ENCODE results near the gene SPATS2. TPM values are rescaled to one million over a fixed set of nuclear protein-coding genes. Genes with fewer than 3 reads are reported as not detected.

Gene SPATS2
- total and polyA plus RNA-seq, 2 donors (not counting 1 experiment from before 2014, with no cell fraction given): 11.3 to 21.5 TPM

DNA sequence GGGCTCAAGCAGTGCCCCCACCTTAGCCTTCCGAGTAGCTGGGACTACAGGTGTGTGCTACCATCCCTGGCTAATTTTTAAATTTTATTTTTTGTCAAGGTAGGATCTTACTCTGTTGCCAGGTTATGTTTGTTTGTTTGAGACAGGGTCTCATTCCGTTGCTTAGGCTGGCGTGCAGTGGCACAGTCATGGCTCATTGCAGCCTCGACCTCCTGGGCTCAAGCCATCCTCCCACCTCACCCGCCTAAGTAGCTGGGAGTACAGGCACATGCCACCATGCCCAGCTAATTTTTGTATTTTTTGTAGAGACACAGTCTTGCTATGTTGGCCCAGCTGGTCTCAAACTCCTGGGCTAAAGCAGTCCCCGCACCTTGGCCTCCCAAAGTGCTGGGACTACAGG, 88.2 kb downstream of the SPATS2 start:
- no peaks in the 10 kb centered on the region for H3K4me1 Mint-ChIP-seq
- Histone ChIP-seq H3K4me1 (ENCODE audit: control insufficient read depth in 2 of 2, insufficient read depth in 2 of 2, low read length in 2 of 2) (no peaks in the 10 kb centered on the region), H3K36me3 (replicated peaks in 1 of 2; ENCODE audit: control extremely low read depth in 1 of 2, control insufficient read depth in 1 of 2, extremely low read depth in 1 of 2, insufficient read depth in 2 of 2, low read length in 1 of 2) (no peaks in the 10 kb centered on the region), H3K9me3 (ENCODE audit: control extremely low read depth in 1 of 3, control insufficient read depth in 2 of 3, insufficient read depth in 1 of 3, low read length in 2 of 3) (no peaks in the 10 kb centered on the region), H4K20me1 (ENCODE audit: control insufficient read depth, insufficient read depth, low read length, poor library complexity, severe bottlenecking) (no peaks in the 10 kb centered on the region), H3K4me3 (ENCODE audit: control extremely low read depth in 1 of 5, extremely low read depth in 1 of 5, insufficient read depth in 1 of 5, low read depth in 2 of 5, low read length in 4 of 5) (no peak overlapping the region), H3K27me3 (replicated peaks in 1 of 4; ENCODE audit: control extremely low read depth in 1 of 4, control insufficient read depth in 3 of 4, insufficient read depth in 4 of 4, low read length in 3 of 4) (no peaks in the 10 kb centered on the region), H3K27ac (ENCODE audit: low read length in 2 of 2) (no peak overlapping the region), H3K4me2 (replicated peaks; ENCODE audit: low read depth, low read length, poor library complexity, severe bottlenecking) (no peak overlapping the region), H3K79me2 (ENCODE audit: control insufficient read depth, insufficient read depth, low read length) (peaks cover 11% of the 10 kb centered on the region), H3K9ac (ENCODE audit: low read length) (no peak overlapping the region), H2AFZ (ENCODE audit: insufficient read depth, low read depth, low read length, poor library complexity, severe bottlenecking) (no peak overlapping the region)
- H3K27ac Mint-ChIP-seq: no peak overlapping the region
- 96% methylated on average over 6 of the region's 6 CpGs for WGBS (ENCODE audit: insufficient coverage)
- H3K9me3 Mint-ChIP-seq (ENCODE audit: insufficient read depth): no peaks in the 10 kb centered on the region
- no peak for DNase-seq
- POLR2A ChIA-PET: no interaction called here
- intact Hi-C loops (cut with micrococcal nuclease): no loop called here
- no peak for ATAC-seq (ENCODE audit: low read depth)
- CTCF ChIA-PET: no interaction called here
- no peak overlapping the region for H3K4me3 Mint-ChIP-seq
- TF ChIP-seq, protein P1, sequence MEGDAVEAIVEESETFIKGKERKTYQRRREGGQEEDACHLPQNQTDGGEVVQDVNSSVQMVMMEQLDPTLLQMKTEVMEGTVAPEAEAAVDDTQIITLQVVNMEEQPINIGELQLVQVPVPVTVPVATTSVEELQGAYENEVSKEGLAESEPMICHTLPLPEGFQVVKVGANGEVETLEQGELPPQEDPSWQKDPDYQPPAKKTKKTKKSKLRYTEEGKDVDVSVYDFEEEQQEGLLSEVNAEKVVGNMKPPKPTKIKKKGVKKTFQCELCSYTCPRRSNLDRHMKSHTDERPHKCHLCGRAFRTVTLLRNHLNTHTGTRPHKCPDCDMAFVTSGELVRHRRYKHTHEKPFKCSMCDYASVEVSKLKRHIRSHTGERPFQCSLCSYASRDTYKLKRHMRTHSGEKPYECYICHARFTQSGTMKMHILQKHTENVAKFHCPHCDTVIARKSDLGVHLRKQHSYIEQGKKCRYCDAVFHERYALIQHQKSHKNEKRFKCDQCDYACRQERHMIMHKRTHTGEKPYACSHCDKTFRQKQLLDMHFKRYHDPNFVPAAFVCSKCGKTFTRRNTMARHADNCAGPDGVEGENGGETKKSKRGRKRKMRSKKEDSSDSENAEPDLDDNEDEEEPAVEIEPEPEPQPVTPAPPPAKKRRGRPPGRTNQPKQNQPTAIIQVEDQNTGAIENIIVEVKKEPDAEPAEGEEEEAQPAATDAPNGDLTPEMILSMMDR (IDR thresholded peaks at IDR 0.05): no peak
- TF ChIP-seq EZH2 (IDR thresholded peaks at IDR 0.05; ENCODE audit: borderline replicate concordance, insufficient read depth, low read depth, low read length, poor library complexity, severe bottlenecking): no peak
- no peaks in the 10 kb centered on the region for H3K27me3 Mint-ChIP-seq

DNA sequence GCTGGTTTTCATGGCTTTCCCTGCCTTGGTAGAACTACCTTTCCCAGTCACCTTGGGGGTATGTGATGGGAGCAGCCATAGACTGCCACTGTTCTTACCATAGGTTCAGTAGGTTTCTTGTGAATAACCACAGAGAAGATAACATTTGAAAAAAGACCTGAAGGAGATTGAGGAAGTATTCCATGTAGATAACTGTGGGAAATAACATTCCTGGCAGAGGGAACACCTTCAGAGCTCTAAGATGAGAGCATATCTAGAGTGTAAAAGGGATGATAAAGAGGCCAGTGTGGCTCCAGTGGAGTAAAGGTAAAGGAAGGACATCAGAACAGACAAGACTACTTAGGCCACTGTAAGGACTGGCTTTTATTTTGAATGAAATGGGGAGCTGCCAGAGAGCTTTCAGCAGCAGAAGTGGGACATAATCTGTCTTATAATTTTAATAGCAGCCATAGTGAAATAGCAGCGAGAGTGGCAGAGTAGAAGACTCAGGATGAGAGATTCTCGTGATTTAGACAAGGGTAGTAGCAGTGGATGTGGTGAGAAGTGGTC, 88.9 kb downstream of the SPATS2 start:
- POLR2A ChIA-PET: no interaction called here
- 100% methylated on average over 2 of the region's 2 CpGs for whole genome bisulfite sequencing (ENCODE audit: insufficient coverage)

More for the DNA sequence above, 88.9 kb downstream of the SPATS2 start:
- no peaks in the 10 kb centered on the region for H3K4me1 Mint-ChIP-seq
- ATAC-seq (ENCODE audit: low read depth) (no peak), DNase-seq (no peak)
- Histone ChIP-seq H2AFZ (ENCODE audit: insufficient read depth, low read depth, low read length, poor library complexity, severe bottlenecking) (no peak overlapping the region), H3K4me3 (ENCODE audit: control extremely low read depth in 1 of 5, extremely low read depth in 1 of 5, insufficient read depth in 1 of 5, low read depth in 2 of 5, low read length in 4 of 5) (no peak overlapping the region), H3K9me3 (ENCODE audit: control extremely low read depth in 1 of 3, control insufficient read depth in 2 of 3, insufficient read depth in 1 of 3, low read length in 2 of 3) (no peaks in the 10 kb centered on the region), H3K4me1 (ENCODE audit: control insufficient read depth in 2 of 2, insufficient read depth in 2 of 2, low read length in 2 of 2) (no peaks in the 10 kb centered on the region), H3K27ac (ENCODE audit: low read length in 2 of 2) (no peak overlapping the region), H3K4me2 (replicated peaks; ENCODE audit: low read depth, low read length, poor library complexity, severe bottlenecking) (no peak overlapping the region), H3K9ac (ENCODE audit: low read length) (no peak overlapping the region), H4K20me1 (ENCODE audit: control insufficient read depth, insufficient read depth, low read length, poor library complexity, severe bottlenecking) (no peaks in the 10 kb centered on the region), H3K36me3 (replicated peaks in 1 of 2; ENCODE audit: control extremely low read depth in 1 of 2, control insufficient read depth in 1 of 2, extremely low read depth in 1 of 2, insufficient read depth in 2 of 2, low read length in 1 of 2) (peaks cover 2 to 3% of the 10 kb centered on the region in 2 experiments), H3K27me3 (replicated peaks in 1 of 4; ENCODE audit: control extremely low read depth in 1 of 4, control insufficient read depth in 3 of 4, insufficient read depth in 4 of 4, low read length in 3 of 4) (no peaks in the 10 kb centered on the region), H3K79me2 (ENCODE audit: control insufficient read depth, insufficient read depth, low read length) (peaks cover 11% of the 10 kb centered on the region)
- H3K9me3 Mint-ChIP-seq (ENCODE audit: insufficient read depth): no peaks in the 10 kb centered on the region
- TF ChIP-seq, protein P1 (IDR thresholded peaks at IDR 0.05): no peak
- TF ChIP-seq EZH2 (IDR thresholded peaks at IDR 0.05; ENCODE audit: borderline replicate concordance, insufficient read depth, low read depth, low read length, poor library complexity, severe bottlenecking): no peak
- H3K4me3 Mint-ChIP-seq: no peak overlapping the region
- no peak overlapping the region for H3K27ac Mint-ChIP-seq
- CTCF ChIA-PET: no interaction called here
- no peaks in the 10 kb centered on the region for H3K27me3 Mint-ChIP-seq
- intact Hi-C loops (cut with micrococcal nuclease): no loop called here
